ENCODE data around the gene DENND1A.
"Not testable (repeated sequence)": the region's sequence is repeated elsewhere in the genome, so short reads cannot be mapped to it uniquely, and the experiment has no call there.

DNA sequence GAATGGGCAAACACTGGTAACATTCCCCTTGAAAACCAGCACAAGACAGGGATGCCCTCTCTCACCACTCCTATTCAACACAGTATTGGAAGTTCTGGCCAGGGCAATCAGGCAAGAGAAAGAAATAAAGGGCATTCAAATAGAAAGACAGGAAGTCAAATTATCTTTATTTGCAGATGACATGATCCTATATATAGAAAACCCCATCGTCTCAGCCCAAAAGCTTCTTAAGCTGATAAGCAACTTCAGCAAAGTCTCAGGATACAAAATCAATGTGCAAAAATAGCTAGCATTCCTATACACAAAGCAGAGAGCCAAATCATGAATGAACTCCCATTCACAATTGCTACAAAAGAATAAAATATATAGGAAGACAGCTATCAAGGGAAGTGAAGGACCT, 501.5 kb downstream of the DENND1A start:
- TF ChIP-seq, protein P1, sequence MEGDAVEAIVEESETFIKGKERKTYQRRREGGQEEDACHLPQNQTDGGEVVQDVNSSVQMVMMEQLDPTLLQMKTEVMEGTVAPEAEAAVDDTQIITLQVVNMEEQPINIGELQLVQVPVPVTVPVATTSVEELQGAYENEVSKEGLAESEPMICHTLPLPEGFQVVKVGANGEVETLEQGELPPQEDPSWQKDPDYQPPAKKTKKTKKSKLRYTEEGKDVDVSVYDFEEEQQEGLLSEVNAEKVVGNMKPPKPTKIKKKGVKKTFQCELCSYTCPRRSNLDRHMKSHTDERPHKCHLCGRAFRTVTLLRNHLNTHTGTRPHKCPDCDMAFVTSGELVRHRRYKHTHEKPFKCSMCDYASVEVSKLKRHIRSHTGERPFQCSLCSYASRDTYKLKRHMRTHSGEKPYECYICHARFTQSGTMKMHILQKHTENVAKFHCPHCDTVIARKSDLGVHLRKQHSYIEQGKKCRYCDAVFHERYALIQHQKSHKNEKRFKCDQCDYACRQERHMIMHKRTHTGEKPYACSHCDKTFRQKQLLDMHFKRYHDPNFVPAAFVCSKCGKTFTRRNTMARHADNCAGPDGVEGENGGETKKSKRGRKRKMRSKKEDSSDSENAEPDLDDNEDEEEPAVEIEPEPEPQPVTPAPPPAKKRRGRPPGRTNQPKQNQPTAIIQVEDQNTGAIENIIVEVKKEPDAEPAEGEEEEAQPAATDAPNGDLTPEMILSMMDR (IDR thresholded peaks at IDR 0.05; ENCODE audit: low read depth, low read length, missing input control): not testable (repeated sequence)
- not testable (repeated sequence) for TF ChIP-seq YY1 (IDR thresholded peaks at IDR 0.05); SP1 (IDR thresholded peaks at IDR 0.05); RXRA (IDR thresholded peaks at IDR 0.05); JUND (IDR thresholded peaks at IDR 0.05); TAF1 (conservative IDR thresholded peaks at IDR 0.05); GABPA (IDR thresholded peaks at IDR 0.05 in 1 of 2, conservative IDR thresholded peaks at IDR 0.05 in 1 of 2); MAX (IDR thresholded peaks at IDR 0.05)
- TF ChIP-seq, protein P2, sequence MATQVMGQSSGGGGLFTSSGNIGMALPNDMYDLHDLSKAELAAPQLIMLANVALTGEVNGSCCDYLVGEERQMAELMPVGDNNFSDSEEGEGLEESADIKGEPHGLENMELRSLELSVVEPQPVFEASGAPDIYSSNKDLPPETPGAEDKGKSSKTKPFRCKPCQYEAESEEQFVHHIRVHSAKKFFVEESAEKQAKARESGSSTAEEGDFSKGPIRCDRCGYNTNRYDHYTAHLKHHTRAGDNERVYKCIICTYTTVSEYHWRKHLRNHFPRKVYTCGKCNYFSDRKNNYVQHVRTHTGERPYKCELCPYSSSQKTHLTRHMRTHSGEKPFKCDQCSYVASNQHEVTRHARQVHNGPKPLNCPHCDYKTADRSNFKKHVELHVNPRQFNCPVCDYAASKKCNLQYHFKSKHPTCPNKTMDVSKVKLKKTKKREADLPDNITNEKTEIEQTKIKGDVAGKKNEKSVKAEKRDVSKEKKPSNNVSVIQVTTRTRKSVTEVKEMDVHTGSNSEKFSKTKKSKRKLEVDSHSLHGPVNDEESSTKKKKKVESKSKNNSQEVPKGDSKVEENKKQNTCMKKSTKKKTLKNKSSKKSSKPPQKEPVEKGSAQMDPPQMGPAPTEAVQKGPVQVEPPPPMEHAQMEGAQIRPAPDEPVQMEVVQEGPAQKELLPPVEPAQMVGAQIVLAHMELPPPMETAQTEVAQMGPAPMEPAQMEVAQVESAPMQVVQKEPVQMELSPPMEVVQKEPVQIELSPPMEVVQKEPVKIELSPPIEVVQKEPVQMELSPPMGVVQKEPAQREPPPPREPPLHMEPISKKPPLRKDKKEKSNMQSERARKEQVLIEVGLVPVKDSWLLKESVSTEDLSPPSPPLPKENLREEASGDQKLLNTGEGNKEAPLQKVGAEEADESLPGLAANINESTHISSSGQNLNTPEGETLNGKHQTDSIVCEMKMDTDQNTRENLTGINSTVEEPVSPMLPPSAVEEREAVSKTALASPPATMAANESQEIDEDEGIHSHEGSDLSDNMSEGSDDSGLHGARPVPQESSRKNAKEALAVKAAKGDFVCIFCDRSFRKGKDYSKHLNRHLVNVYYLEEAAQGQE (IDR thresholded peaks at IDR 0.05): not testable (repeated sequence)
